ENCODE data around the gene DCHS2.
"Not testable (repeated sequence)": the region's sequence is repeated elsewhere in the genome, so short reads cannot be mapped to it uniquely, and the experiment has no call there.

DCHS2 gene

DNA sequence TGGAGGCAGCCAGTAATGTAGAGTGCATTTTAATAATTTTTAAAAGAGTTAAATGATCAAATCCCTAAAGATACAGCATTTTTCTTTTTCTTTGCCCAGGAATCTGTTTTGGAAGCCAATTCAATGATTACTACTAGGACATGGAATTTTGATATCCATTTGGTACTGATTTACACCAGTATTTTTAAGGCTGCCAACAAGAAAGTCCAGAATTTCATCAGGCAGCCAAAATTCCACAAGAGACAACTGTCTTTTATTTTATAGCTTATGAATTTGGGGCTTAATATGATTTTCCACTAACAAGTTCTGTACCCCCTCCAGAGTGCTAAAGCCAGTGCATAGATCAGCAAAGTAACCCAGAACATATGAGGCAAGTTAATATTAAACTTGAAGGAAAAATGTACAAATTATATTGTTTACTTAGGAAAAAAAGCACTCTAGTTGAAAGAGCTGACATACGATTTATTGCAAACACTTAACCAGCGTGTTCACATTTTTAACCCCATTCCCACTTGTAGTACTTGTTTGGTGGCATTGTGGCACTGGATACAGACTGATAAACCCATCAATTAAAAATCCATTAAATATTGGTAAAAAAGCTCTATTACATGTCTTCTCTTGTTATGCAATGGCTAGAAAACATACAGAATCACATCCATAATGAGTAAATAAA is 259.7 kb downstream of the DCHS2 start:
- no peak for DNase-seq (ENCODE audit: low read depth in 2 of 2)
- H3K4me3 ChIP-seq (replicated peaks in 1 of 2; ENCODE audit: low read depth in 2 of 2, low read length in 2 of 2) = no peak overlapping the region
- TF ChIP-seq, protein P1, sequence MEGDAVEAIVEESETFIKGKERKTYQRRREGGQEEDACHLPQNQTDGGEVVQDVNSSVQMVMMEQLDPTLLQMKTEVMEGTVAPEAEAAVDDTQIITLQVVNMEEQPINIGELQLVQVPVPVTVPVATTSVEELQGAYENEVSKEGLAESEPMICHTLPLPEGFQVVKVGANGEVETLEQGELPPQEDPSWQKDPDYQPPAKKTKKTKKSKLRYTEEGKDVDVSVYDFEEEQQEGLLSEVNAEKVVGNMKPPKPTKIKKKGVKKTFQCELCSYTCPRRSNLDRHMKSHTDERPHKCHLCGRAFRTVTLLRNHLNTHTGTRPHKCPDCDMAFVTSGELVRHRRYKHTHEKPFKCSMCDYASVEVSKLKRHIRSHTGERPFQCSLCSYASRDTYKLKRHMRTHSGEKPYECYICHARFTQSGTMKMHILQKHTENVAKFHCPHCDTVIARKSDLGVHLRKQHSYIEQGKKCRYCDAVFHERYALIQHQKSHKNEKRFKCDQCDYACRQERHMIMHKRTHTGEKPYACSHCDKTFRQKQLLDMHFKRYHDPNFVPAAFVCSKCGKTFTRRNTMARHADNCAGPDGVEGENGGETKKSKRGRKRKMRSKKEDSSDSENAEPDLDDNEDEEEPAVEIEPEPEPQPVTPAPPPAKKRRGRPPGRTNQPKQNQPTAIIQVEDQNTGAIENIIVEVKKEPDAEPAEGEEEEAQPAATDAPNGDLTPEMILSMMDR (IDR thresholded peaks at IDR 0.05; ENCODE audit: low read depth, low read length) = no peak

DNA sequence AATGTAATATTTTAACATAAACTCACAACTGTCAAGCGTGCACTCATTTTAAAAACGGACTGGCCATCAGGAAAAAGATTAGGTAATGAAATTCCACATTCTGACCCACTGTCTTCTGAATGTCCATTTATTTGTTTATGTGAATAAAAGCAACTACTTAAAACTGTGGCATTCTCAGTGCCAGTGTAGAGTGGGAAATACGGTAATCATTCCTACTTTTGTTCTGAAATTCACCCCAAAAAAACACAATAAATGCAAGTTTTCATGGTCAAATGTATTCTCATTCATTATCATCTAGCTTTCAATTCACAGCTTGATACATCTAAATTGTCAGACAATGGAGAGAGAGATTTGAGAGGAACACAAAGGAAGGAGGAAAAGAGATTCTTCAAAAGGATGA is 260.9 kb downstream of the DCHS2 start:
- DNase-seq (ENCODE audit: low read depth in 2 of 2) = no peak
- TF ChIP-seq, protein P1 (IDR thresholded peaks at IDR 0.05; ENCODE audit: low read depth, low read length) = no peak
- H3K4me3 ChIP-seq (replicated peaks in 1 of 2; ENCODE audit: low read depth in 2 of 2, low read length in 2 of 2) = no peak overlapping the region

DNA sequence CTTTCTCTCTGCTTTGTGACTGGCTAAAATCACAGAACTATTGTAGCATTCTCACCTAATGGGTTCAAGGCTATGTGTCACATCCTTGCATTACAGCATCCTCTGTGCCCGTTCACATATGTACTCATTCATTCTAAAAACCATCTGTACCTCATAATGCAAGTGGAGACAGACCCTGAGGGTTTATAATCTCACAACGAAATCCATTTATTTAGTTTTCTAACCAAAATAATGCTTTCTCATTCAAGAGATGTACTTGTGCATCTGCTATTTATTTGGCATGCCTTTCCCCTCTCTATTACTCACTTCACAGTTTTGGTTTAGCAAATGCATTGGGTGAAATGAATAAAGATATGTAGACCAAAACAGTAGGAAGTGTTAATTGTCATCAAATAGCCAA is 261.5 kb downstream of the DCHS2 start:
- DNase-seq (ENCODE audit: low read depth in 2 of 2) = no peak
- TF ChIP-seq, protein P1 (IDR thresholded peaks at IDR 0.05; ENCODE audit: low read depth, low read length) = no peak
- no peak overlapping the region for H3K4me3 ChIP-seq (replicated peaks in 1 of 2; ENCODE audit: low read depth in 2 of 2, low read length in 2 of 2)

DNA sequence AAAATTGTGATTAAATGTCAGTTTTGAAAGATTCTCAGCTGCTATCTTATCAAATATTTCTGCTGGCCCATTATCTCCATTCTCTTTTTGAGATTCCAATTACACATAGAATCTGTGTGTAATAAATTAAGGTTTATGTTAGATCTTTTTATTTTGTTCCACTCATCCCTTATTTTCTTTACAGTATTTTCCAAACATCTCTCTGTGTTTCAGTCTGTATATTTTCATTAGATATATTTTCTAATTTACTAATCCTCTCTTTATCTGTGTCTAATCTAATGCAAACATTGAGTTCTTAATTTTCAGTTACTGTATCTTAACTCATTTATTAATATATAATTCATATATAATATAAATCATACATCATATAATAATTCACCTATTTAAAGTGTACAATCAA is 268.7 kb downstream of the DCHS2 start:
- TF ChIP-seq, protein P1 (IDR thresholded peaks at IDR 0.05; ENCODE audit: low read depth, low read length) = no peak
- DNase-seq (ENCODE audit: low read depth in 2 of 2) = no peak
- H3K4me3 ChIP-seq (replicated peaks in 1 of 2; ENCODE audit: low read depth in 2 of 2, low read length in 2 of 2) = no peak overlapping the region

DNA sequence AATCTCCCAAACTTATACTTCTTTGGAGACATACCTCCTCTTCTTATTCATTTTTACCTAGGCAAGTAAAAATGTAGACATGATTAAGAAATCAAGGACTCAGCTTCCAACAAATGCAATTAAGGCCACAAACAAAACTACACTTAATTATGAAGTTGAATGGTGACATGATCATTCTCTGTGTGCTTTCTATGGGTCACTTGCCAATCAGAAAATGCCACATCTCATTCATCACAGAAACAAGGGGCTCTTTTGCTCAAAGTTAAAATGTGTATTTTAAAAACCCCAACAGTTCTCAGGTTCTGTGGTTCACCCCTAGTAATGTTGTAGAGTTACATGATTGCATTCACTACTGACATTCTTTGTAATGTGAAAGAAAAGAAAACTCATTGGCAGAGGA is 273.5 kb downstream of the DCHS2 start:
- H3K4me3 ChIP-seq (replicated peaks in 1 of 2; ENCODE audit: low read depth in 2 of 2, low read length in 2 of 2) = no peak overlapping the region
- DNase-seq (ENCODE audit: low read depth in 2 of 2) = no peak
- TF ChIP-seq, protein P1 (IDR thresholded peaks at IDR 0.05; ENCODE audit: low read depth, low read length) = no peak

DNA sequence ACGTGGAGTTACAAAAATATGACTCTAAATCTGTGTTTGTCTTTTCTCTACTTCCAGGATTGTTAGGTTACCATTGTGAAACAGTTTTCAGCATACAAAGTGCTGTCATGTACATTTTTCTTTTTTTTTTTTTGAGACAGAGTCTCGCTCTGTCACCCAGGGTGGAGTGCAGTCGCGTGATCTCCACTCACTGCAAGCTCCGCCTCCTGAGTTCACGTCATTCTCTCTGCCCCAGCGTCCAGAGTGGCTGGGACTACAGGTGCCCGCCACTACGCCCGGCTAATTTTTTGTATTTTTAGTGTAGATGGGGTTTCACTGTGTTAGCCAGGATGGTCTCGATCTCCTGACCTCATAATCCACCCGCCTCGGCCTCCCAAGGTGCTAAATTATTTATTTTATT is 274.2 kb downstream of the DCHS2 start:
- DNase-seq (ENCODE audit: low read depth in 2 of 2); H3K4me3 ChIP-seq (replicated peaks in 1 of 2; ENCODE audit: low read depth in 2 of 2, low read length in 2 of 2): not testable (repeated sequence)

DNA sequence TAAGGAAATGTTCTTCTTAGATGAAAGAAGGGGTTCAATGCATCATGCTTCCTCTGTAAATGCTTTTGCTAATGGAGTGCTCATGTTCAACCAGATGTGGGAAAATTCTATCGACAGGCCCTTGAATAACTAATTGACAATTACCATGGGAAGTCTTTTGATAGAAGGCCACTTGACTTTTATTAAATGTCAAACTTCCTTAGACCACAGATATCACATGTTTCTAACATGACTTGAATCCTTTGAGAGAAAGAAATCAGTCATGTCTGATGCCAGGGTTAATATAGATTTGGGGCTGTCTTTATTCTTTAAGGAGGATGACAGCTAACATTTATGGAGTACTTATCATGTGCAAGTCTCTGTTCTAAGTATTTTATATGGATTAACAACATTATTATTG is 280.1 kb downstream of the DCHS2 start:
- TF ChIP-seq, protein P1 (IDR thresholded peaks at IDR 0.05; ENCODE audit: low read depth, low read length) = no peak
- H3K4me3 ChIP-seq (replicated peaks in 1 of 2; ENCODE audit: low read depth in 2 of 2, low read length in 2 of 2) = no peak overlapping the region
- no peak for DNase-seq (ENCODE audit: low read depth in 2 of 2)
